ENCODE data around the gene ANO1. TPM values are rescaled to one million over a fixed set of nuclear protein-coding genes. Genes with fewer than 3 reads are reported as not detected.
A peak's percentile ranks its signal among the peaks of the same experiment; 100 is the strongest.

The ANO1 gene
- total RNA-seq, 6 experiments from 2014 or later = 32.1 to 292 (median 78.0) TPM

DNA sequence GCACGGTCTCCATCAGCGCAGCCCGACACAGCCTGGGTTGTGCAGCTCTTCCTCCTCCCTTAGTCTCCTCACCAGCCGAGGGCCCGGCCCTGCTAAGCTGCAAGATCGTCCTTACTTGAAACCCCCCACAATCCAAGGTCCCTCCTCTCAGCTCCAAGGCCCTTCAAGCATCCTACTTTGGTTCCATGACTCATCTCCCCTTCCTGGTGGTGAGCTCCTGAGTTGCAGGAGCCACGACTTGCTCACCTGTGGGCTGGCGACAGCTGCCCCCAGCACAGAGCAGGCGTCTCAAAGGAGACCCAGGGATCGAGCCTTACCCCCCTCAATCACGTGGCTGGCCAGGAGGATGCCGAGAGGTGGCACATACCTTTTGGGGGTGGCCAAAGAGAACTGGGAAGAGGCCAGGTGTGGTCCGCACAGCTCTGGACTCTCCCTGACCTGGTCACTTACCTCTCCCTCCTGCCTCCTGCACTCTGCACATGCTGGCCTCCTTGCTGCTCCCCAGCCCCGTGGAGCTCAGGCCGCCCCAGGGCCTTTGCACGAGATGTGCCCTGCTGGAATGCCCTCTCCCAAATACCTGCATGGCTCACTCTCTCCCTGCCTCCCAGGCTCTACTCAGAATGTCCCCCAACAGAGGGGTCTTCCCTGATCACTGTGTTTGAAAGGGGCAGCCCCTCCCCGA lies 89.7 kb downstream of the ANO1 start:
- Histone ChIP-seq H3K9me3 (no peaks in the 10 kb centered on the region), H3K4me3 (no peak overlapping the region), H3K27me3 (no peaks in the 10 kb centered on the region), H3K36me3 (peaks cover 0 to 87% (median 21%) of the 10 kb centered on the region in 4 donors), H3K4me1 (no peaks in the 10 kb centered on the region), H3K27ac (no peak overlapping the region)
- 84% methylated on average over 8 of the region's 17 CpGs for WGBS (ENCODE audit: insufficient coverage, low coverage, low lambda C conversion rate, missing lambda C conversion rate)
- intact Hi-C loops (cut with DNase I) = no loop called here
- DNase-seq (no peak), ATAC-seq (no peak)
- no peak for TF ChIP-seq POLR2A (IDR thresholded peaks at IDR 0.05)
- TF ChIP-seq, protein P1, sequence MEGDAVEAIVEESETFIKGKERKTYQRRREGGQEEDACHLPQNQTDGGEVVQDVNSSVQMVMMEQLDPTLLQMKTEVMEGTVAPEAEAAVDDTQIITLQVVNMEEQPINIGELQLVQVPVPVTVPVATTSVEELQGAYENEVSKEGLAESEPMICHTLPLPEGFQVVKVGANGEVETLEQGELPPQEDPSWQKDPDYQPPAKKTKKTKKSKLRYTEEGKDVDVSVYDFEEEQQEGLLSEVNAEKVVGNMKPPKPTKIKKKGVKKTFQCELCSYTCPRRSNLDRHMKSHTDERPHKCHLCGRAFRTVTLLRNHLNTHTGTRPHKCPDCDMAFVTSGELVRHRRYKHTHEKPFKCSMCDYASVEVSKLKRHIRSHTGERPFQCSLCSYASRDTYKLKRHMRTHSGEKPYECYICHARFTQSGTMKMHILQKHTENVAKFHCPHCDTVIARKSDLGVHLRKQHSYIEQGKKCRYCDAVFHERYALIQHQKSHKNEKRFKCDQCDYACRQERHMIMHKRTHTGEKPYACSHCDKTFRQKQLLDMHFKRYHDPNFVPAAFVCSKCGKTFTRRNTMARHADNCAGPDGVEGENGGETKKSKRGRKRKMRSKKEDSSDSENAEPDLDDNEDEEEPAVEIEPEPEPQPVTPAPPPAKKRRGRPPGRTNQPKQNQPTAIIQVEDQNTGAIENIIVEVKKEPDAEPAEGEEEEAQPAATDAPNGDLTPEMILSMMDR (IDR thresholded peaks at IDR 0.05) = no peak

DNA sequence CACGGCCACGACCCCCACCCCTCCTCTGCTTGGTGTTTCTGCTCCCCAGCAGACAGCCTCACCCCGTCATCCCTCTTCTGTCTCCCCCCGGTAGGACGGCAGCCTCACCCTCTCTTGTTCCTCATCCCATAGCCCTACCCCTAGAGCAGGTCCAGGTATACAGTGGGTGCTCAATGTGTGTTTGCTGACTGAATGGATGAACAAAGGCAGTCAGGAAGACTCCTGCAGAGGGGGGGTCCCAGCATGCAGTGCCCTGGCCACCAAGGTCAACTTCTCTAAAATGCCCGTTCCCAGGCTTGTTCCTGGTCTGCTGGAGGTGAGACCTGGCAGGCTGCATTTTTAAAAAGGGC lies 90.3 kb downstream of the ANO1 start:
- H3K9me3 ChIP-seq = no peaks in the 10 kb centered on the region
- intact Hi-C loops (cut with DNase I) = no loop called here
- H3K36me3 ChIP-seq = peaks cover 0 to 87% (median 21%) of the 10 kb centered on the region in 4 donors
- 81% methylated on average over 4 of the region's 6 CpGs for WGBS (ENCODE audit: insufficient coverage, low coverage, low lambda C conversion rate, missing lambda C conversion rate)
- DNase-seq (no peak), ATAC-seq (no peak)
- no peaks in the 10 kb centered on the region for H3K27me3 ChIP-seq
- no peaks in the 10 kb centered on the region for H3K4me1 ChIP-seq
- TF ChIP-seq, protein P1 (IDR thresholded peaks at IDR 0.05) = no peak
- no peak for TF ChIP-seq POLR2A (IDR thresholded peaks at IDR 0.05)
- no peak overlapping the region for H3K4me3 ChIP-seq
- no peak overlapping the region for H3K27ac ChIP-seq

DNA sequence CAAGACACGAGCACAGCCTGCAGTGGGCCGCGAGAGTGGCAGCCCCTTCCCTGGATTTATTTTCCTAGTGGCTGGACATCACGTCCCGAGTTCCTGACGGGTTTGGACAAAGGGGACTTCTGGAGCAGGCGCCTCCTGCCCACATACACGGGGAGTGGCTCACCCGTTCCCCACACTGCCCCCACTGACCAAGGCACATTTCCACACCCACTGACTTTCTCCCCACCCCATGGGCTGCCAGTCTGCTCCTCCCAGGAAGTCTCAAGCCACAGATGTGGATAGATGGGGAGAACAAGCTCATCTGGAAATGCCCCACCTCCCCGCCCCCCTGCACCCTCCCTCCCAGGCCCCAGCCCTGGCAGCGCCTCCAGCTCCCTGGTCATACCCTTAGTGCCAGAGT lies 91.0 kb downstream of the ANO1 start:
- H3K36me3 ChIP-seq = peaks cover 0 to 83% (median 21%) of the 10 kb centered on the region in 4 donors
- no peaks in the 10 kb centered on the region for H3K4me1 ChIP-seq
- ATAC-seq = no peak
- H3K27me3 ChIP-seq = no peaks in the 10 kb centered on the region
- H3K27ac ChIP-seq = no peak overlapping the region
- no CpG with 5 or more reads among the region's 11 CpGs for WGBS (ENCODE audit: insufficient coverage, low coverage, low lambda C conversion rate, missing lambda C conversion rate)
- no peak for TF ChIP-seq POLR2A (IDR thresholded peaks at IDR 0.05)
- TF ChIP-seq, protein P1 (IDR thresholded peaks at IDR 0.05) = no peak
- no peak for DNase-seq
- no peak overlapping the region for H3K4me3 ChIP-seq
- intact Hi-C loops (cut with DNase I) = no loop called here
- no peaks in the 10 kb centered on the region for H3K9me3 ChIP-seq

DNA sequence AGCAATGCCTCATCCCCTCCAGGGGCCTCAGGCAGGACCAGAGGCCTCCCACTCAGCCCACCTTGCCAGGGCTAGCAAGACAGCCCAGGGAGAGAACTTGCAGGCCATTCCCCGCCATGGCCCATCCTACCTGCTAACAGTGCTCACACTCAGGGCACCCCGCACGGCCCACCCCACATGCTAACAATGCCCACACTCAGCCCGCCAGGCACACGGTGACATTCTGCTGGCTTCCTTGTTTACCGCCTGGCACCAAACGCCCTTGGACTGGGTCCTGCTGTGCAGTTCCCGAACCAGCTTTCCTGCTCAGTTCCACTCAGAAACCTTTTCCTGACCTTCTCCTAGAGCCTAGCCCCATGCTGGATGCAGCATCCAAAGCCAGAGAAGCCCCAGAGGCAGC lies 91.5 kb downstream of the ANO1 start:
- Histone ChIP-seq H3K27ac (no peak overlapping the region), H3K36me3 (peaks cover 0 to 83% (median 21%) of the 10 kb centered on the region in 4 donors), H3K4me3 (no peak overlapping the region), H3K9me3 (no peaks in the 10 kb centered on the region), H3K27me3 (no peaks in the 10 kb centered on the region), H3K4me1 (no peaks in the 10 kb centered on the region)
- TF ChIP-seq POLR2A (IDR thresholded peaks at IDR 0.05) = no peak
- TF ChIP-seq, protein P1 (IDR thresholded peaks at IDR 0.05) = no peak
- WGBS (ENCODE audit: insufficient coverage, low coverage, low lambda C conversion rate, missing lambda C conversion rate) = 80% methylated on average over 2 of the region's 8 CpGs
- DNase-seq = no peak
- intact Hi-C loops (cut with DNase I) = no loop called here
- ATAC-seq = peak in 3 of 4 donors; percentile 4 to 22 (median 19)
